Rectal smooth muscle tissue (tissue), 1 donor: Measurements from ENCODE around the gene ANKRD33.
"Not testable (repeated sequence)": the region's sequence is repeated elsewhere in the genome, so short reads cannot be mapped to it uniquely, and the experiment has no call there.

ENCODE experiments used
- H3K27ac ChIP-seq: one replicate; pipeline ENCODE4 v1.7.0; 2013; ENCODE audit warnings: low read depth, low read length, inconsistent platforms
- H3K27me3 ChIP-seq: one replicate; pipeline ENCODE4 v1.7.0; 2013; ENCODE audit warnings: low read length; ENCODE audit not compliant: control insufficient read depth, insufficient read depth
- H3K36me3 ChIP-seq: one replicate; pipeline ENCODE4 v1.7.0; 2013; ENCODE audit warnings: low read length; ENCODE audit not compliant: control insufficient read depth, insufficient read depth
- H3K4me1 ChIP-seq: one replicate; pipeline ENCODE4 v1.7.0; 2013; ENCODE audit warnings: low read length; ENCODE audit not compliant: control insufficient read depth, insufficient read depth
- H3K4me3 ChIP-seq: one replicate; pipeline ENCODE4 v1.7.0; 2013; ENCODE audit warnings: low read length
- H3K9ac ChIP-seq: one replicate; pipeline ENCODE4 v1.7.0; 2013; ENCODE audit warnings: low read length

ANKRD33 gene

DNA sequence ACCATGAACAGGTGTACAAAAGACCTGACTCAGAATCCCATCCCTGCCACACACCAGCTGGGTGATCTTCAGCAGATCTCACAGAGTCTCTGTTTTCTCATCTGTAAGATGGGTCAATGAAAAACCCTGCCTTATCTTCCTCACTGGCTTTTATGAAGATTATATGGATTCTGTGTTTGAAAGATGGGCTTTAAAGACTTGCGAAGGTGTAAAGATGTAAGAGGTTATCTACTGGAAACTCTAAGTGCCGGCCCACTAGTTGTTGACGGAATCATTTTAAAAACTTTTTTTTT, 15.3 kb upstream of the ANKRD33 start:
- no peak overlapping the region for H3K27ac ChIP-seq
- no peak overlapping the region for H3K9ac ChIP-seq
- peaks cover 8% of the 10 kb centered on the region for H3K27me3 ChIP-seq

DNA sequence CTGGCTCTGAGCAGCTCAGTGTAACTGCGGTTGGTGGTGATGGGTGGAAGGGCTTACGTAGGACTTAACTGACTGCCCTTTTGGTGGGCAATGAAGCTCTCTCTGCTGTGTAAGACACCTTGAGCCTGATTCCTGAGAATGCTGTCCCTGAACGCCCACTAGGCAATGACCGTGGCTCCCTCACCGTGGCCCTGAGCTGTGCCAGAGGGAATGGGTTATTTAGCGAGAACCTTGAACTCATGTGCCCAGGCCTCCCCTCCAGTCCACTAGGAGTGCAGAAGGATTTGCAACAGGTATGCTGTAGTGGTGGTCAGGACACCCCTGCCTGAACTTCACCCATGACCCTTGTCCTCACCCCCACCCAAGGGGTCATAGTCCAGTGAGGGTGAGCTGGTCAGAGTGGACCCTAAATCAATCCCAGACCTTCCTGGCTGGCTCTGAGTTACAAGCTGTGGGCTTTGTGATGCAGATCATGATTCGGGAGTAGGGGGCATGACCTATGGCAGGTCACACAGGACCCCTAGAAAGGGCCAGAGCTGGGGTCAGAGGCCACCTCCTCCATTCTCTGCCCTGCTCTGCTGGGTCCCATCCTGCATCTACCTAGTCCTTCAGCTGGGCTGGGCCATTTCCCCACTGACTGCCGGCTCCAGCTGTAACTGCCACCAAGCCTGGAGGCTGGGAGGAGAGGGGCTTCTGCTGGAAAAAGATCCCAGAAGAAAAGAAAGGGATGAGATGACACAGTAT, 14.5 kb upstream of the ANKRD33 start:
- no peak overlapping the region for H3K27ac ChIP-seq
- H3K36me3 ChIP-seq, result no peaks in the 10 kb centered on the region
- H3K4me1 ChIP-seq, result no peaks in the 10 kb centered on the region
- H3K4me3 ChIP-seq, result no peak overlapping the region
- no peak overlapping the region for H3K9ac ChIP-seq
- H3K27me3 ChIP-seq, result peaks cover 4% of the 10 kb centered on the region

More for the DNA sequence above, 15.3 kb upstream of the ANKRD33 start:
- H3K4me1 ChIP-seq, result no peaks in the 10 kb centered on the region
- no peaks in the 10 kb centered on the region for H3K36me3 ChIP-seq
- no peak overlapping the region for H3K4me3 ChIP-seq

DNA sequence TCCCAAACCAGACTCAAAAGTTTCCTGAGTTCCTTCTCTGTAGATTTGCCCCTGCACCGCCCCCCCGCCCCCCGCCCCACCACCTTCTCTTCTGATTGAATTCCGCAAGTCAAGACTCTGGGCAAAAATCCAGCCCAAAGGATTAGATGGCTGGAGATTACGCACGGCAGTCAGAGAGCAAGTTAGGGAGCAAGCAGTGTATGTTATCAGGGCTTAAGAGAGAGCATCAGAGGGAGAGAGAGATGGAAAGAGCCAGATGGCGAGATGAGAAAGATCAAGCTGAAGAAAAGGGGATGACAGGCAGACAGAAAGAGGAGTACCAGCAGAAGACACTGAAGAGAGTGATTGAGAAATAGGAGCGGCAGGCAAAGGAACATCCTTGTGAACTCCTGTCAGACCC, 13.9 kb upstream of the ANKRD33 start:
- H3K27me3 ChIP-seq, result peaks cover under 1% of the 10 kb centered on the region
- no peak overlapping the region for H3K27ac ChIP-seq
- H3K36me3 ChIP-seq, result no peaks in the 10 kb centered on the region
- H3K4me3 ChIP-seq, result no peak overlapping the region
- no peak overlapping the region for H3K9ac ChIP-seq
- no peaks in the 10 kb centered on the region for H3K4me1 ChIP-seq

DNA sequence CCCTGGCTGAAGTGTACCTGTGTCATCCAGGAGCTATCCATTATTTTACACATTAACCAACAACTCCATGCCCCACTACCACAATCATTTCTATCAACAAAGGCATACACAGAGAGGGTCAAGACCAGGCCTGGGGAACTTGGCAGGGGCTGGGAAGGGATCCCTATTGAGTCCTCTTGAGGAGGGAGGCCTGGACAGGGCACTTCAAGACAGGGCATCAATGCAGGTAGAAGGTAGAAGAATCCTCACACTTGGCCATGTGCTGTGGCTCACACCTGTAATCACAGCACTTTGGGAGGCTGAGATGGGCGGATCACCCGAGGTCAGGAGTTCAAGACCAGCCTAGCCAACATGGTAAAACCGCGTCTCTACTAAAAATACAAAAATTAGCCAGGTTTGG, 13.4 kb upstream of the ANKRD33 start:
- Histone ChIP-seq H3K4me1 (no peaks in the 10 kb centered on the region), H3K27ac (no peak overlapping the region), H3K4me3 (no peak overlapping the region), H3K27me3 (no peaks in the 10 kb centered on the region), H3K9ac (no peak overlapping the region), H3K36me3 (no peaks in the 10 kb centered on the region)

DNA sequence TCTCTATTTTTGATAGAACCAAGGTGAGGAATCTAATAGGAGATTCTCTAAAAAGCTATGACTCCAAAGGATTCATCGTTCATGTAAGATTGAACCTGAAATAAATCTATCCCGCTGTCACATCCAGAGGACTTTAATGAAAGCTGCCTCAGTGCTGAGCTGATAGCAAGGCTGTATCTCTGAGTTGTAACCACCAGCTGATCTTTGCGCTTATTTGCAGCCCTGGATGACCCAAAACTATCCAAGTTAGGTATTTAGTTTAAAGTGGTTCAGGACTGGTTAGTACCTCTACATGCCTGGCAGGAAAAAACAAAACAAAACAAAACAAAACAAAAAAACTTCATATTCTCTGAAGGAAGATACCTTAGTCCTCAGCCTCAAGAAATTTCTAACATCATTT, 8.8 kb upstream of the ANKRD33 start:
- H3K27me3 ChIP-seq, result no peaks in the 10 kb centered on the region
- no peak overlapping the region for H3K27ac ChIP-seq
- no peak overlapping the region for H3K9ac ChIP-seq
- no peaks in the 10 kb centered on the region for H3K36me3 ChIP-seq
- H3K4me1 ChIP-seq, result no peaks in the 10 kb centered on the region
- no peak overlapping the region for H3K4me3 ChIP-seq

DNA sequence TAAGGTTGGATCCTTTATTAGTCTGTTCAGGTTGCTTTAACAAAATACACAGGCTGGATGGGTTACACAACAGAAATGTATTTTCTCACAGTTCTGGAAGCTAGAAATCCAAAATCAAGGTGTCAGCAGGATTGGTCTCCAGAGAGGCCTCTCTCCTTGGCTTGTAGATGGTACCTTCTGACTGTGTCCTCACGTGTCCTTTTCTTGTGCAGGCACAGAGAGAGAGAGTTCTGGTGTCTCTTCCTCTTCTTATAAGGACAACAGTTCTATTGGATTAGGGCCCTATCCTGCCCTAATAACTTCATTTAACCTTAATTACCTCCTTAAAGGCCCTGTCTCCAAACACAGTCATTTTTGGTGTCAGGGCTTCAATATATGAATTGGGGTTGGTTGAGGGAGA, 4.6 kb upstream of the ANKRD33 start:
- Histone ChIP-seq H3K27ac (no peak overlapping the region), H3K4me1 (no peaks in the 10 kb centered on the region), H3K4me3 (no peak overlapping the region)

DNA sequence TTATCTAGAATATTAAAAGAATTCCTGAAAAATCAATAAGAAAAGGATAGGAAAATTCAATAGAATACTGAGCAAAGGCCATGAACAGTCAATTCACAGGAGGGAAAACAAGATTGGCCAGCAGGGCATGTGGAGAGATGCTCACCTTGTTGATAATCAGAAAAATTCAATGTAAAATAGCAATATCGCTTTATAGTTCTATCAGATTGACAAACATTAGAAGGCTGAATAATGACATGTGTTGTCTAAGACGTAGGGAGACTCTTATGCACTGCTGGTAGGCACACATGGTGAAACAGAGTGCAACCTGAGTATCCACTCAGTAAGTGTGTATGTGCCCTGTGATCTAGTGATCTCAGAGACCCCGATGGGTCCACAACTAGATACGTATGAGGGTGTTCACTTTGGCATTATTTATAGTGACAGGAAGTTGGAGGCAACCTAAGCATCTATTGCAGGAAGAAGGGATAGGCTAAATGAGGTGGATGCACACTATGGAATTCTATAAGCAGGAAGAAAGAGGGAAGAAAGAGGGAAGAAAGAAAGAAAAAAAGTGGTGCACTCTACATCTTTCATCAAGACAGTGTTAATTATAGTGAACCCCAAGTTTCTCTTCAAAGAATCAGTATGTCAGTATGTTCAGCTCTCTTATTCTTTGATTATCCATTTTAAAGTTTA, 3.8 kb upstream of the ANKRD33 start:
- no peak overlapping the region for H3K9ac ChIP-seq
- H3K4me1 ChIP-seq, result no peaks in the 10 kb centered on the region
- no peaks in the 10 kb centered on the region for H3K36me3 ChIP-seq
- no peak overlapping the region for H3K4me3 ChIP-seq
- no peak overlapping the region for H3K27ac ChIP-seq
- H3K27me3 ChIP-seq, result no peaks in the 10 kb centered on the region

More for the DNA sequence above, 4.6 kb upstream of the ANKRD33 start:
- no peaks in the 10 kb centered on the region for H3K27me3 ChIP-seq
- H3K36me3 ChIP-seq, result no peaks in the 10 kb centered on the region
- no peak overlapping the region for H3K9ac ChIP-seq

DNA sequence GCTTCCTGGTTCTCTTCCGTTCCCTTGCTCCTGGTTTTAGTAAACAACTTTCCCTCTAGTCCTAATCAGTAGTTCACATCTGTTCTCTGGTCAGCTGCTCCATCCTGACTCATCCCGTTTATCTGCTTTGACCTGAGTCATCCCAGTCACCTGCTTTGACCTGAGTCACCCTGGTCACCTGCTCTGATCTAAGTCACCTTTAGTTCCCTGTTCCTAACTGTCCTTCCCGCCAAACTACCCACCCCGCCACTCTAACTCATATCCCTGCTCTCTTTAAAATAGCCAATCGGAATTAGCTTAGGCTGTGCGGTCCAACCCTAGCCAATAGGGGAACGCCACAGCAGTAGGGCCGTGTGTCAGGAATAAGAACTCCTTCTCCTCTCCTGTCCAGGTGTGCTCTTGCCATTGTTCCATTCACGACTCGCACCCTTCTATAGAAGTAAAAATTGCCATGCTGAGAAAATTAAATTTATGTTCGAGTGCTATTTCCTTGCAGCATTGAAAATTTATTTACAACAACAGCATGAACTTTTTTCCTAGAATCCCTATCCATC, 3.1 kb upstream of the ANKRD33 start:
- H3K9ac ChIP-seq, result no peak overlapping the region
- no peaks in the 10 kb centered on the region for H3K4me1 ChIP-seq
- no peaks in the 10 kb centered on the region for H3K27me3 ChIP-seq
- H3K4me3 ChIP-seq, result no peak overlapping the region
- H3K36me3 ChIP-seq, result no peaks in the 10 kb centered on the region
- no peak overlapping the region for H3K27ac ChIP-seq

DNA sequence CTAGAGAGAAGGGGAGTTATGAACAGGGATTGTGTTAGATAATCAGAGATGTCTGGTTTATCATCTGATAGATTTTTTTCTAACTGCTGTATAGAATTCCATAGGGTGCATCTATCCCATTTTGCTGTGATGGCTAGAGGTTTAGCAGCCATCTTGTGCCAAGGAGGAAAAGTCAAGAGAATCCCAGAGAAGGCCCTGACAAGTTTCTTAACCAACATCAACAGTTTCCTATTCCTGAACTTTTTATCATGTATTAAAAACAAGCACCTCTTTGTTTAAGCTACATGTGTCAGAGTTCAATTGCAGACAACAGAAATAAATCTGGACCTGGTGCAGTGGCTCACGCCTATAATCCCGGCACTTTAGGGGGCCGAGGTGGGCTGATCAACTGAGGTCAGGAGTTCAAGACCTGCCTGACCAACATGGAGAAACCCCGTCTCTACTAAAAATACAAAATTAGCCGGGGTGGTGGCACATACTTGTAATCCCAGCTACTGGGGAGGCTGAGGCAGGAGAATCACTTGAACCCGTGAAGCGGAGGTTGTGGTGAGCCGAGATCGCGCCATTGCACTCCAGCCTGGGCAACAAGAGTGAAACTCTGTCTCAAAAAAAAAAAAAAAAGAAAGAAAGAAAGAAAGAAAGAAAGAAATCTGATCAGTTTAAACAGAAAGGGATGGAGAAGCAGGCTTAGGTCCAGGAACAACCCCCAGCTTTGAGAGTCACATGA, 2.4 kb upstream of the ANKRD33 start:
- H3K4me1 ChIP-seq, H3K27me3 ChIP-seq, H3K27ac ChIP-seq, H3K9ac ChIP-seq, H3K36me3 ChIP-seq, H3K4me3 ChIP-seq: not testable (repeated sequence)

DNA sequence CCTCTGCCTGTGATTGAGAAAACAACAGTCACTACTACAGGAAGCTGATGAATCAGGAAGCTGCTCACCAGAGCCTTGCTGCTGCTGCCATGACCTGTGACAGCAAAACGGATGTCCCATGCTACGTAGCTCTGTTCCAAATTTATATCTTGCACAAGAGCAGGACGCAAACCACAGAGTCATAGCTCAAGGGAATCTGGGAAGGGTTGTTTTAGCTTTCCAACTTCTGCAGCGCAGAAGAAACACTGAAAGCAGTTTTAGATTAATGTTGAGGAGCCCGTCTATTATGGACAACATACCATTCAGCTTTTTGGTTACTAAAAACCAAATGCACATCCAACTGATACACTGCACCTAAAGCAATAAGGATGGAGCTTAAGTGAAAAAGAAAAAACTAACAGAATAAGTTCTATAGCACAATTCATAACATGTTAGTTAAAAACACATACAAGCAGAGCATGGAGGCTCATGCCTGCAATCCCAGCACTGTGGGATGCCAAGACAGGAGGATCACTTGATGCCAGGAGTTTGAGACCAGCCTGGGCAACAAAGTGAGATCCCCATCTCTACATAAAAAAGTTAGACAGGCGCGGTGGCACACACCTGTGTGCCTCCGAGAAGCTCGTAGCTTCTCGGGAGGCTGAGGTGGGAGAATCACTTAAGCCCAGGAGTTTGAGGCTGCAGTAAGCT, 1.7 kb upstream of the ANKRD33 start:
- Histone ChIP-seq H3K36me3 (no peaks in the 10 kb centered on the region), H3K4me3 (no peak overlapping the region), H3K4me1 (no peaks in the 10 kb centered on the region), H3K27ac (no peak overlapping the region), H3K9ac (no peak overlapping the region), H3K27me3 (no peaks in the 10 kb centered on the region)

DNA sequence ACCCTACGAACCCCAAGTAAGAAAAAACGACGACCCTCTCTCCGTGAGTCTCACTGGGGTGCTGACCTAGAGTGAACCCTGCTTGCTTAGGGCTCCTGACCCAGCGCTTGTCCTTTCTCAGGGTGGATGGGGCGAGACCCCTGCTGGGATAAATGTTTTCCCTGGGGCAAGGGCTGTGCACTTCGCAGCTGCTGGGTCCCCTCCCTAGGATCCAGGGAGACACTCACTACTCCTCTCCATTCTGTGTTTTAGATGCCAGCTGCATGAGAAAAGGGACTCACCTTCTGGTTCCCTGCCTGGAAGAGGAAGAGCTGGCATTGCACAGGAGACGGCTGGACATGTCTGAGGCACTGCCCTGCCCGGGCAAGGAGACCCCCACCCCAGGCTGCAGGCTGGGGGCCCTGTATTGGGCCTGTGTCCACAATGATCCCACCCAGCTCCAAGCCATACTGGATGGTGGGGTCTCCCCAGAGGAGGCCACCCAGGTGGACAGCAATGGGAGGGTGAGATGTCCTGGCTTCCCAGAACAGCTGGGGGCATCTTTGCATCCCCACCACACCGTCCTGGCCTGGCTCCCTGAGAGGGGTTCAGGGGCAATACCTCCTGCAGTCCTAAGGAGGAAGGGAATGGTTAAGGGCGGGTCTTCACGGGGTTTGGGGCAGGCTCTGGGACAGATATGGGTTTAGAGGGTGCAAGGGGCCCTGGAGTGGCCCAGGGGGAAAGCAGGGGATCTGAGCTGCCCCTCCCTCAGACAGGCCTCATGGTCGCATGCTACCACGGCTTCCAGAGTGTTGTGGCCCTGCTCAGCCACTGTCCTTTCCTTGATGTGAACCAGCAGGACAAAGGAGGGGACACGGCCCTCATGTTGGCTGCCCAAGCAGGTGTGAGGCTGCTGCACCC, 663 bp downstream of the ANKRD33 start:
- H3K27ac ChIP-seq, result no peak overlapping the region
- H3K9ac ChIP-seq, result no peak overlapping the region
- H3K4me3 ChIP-seq, result no peak overlapping the region
- H3K4me1 ChIP-seq, result no peaks in the 10 kb centered on the region
- H3K27me3 ChIP-seq, result no peaks in the 10 kb centered on the region
- no peaks in the 10 kb centered on the region for H3K36me3 ChIP-seq
